Daoy (cell line): ENCODE measurements around the gene SH3D19. TPM values are rescaled to one million over a fixed set of nuclear protein-coding genes. Genes with fewer than 3 reads are reported as not detected.
"Not testable (repeated sequence)": the region's sequence is repeated elsewhere in the genome, so short reads cannot be mapped to it uniquely, and the experiment has no call there.

ENCODE experiments used
- DNase-seq: peaks from one replicate; pipeline ENCODE4 v3.0.0-alpha.2; 2015; ENCODE audit warnings: low read depth
- total RNA-seq: library from RNA; depleted of rRNA; stranded (reverse); fragments of >200 nt; shearing (Covaris generic); gene quantifications from 2 replicates; pipeline ENCODE4 v1.2.3, GENCODE V29; 2014; rRNA removed

SH3D19 gene
- 5.3 and 5.8 TPM in 2 replicates for total RNA-seq

- peak; percentile 57 for DNase-seq
Observed at GRCh38 chr4:151325111-151325948, at the start of gene SH3D19. TSS of gene SH3D19 (minus strand) at chr4:151325605. CDS start at chr4:151325352, 253 bp downstream.

- DNase-seq: peak; percentile 75
Observed at GRCh38 chr4:151362404-151363164, 37.2 kb upstream of the SH3D19 start.

GRCh38 chr4:151361966-151362365, 36.6 kb upstream of the SH3D19 start:
- DNase-seq: no peak

GRCh38 chr4:151361126-151361525, 35.7 kb upstream of the SH3D19 start:
- no peak for DNase-seq

- no peak for DNase-seq
Observed at GRCh38 chr4:151359576-151359975, 34.2 kb upstream of the SH3D19 start.

- no peak for DNase-seq
Observed at GRCh38 chr4:151358266-151358665, 32.9 kb upstream of the SH3D19 start.

GRCh38 chr4:151356510-151356909, 31.1 kb upstream of the SH3D19 start:
- peak; percentile 24 for DNase-seq

GRCh38 chr4:151355155-151355554, 29.8 kb upstream of the SH3D19 start:
- no peak for DNase-seq

GRCh38 chr4:151347490-151348235, 22.3 kb upstream of the SH3D19 start:
- DNase-seq: no peak

GRCh38 chr4:151344948-151345347, 19.5 kb upstream of the SH3D19 start:
- no peak for DNase-seq

GRCh38 chr4:151340751-151341385, 15.5 kb upstream of the SH3D19 start:
- DNase-seq: no peak

GRCh38 chr4:151339467-151339866, 14.1 kb upstream of the SH3D19 start:
- DNase-seq: no peak

- peak; percentile 23 for DNase-seq
Observed at GRCh38 chr4:151331276-151332042, 6.1 kb upstream of the SH3D19 start.

- no peak for DNase-seq
Observed at GRCh38 chr4:151329217-151330007, 4.0 kb upstream of the SH3D19 start.

- no peak for DNase-seq
Observed at GRCh38 chr4:151325949-151326246, 493 bp upstream of the SH3D19 start.

- DNase-seq: peak; percentile 41
Observed at GRCh38 chr4:151324752-151325110, 674 bp downstream of the SH3D19 start.

GRCh38 chr4:151324124-151324751, 1.2 kb downstream of the SH3D19 start:
- DNase-seq: no peak

GRCh38 chr4:151323667-151324066, 1.7 kb downstream of the SH3D19 start:
- no peak for DNase-seq

GRCh38 chr4:151322570-151322969, 2.8 kb downstream of the SH3D19 start:
- DNase-seq: no peak

- DNase-seq: not testable (repeated sequence)
Observed at GRCh38 chr4:151322161-151322560, 3.2 kb downstream of the SH3D19 start.
